Activated naive CD4-positive, alpha-beta T cell treated with Interleukin-2 at 50 U/mL for 16 hours (primary cell): ENCODE measurements around the gene MLLT10.
"Not testable (repeated sequence)": the region's sequence is repeated elsewhere in the genome, so short reads cannot be mapped to it uniquely, and the experiment has no call there.

Experiments used
- DNase-seq: peaks from one replicate; pipeline ENCODE4 v3.0.0-alpha.2; 2020

MLLT10 gene

DNA sequence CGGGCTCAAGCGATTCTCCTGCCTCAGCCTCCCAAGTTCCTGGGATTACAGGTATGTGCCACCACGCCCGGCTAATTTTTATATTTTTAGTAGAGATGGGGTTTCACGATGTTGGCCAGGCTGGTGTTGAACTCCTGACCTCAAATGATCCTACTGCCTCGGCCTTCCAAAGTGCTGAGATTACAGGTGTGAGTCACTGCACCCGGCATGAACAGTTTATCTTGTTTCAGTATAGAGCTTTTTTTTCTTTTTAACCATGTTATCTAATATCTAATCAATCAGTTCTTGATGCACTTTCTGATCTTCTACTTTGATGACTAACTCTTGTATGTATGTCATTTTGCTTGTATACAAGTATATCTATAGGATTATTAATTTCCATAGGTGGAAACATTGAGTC, 54.1 kb downstream of the MLLT10 start:
- DNase-seq: peak; percentile 7

DNA sequence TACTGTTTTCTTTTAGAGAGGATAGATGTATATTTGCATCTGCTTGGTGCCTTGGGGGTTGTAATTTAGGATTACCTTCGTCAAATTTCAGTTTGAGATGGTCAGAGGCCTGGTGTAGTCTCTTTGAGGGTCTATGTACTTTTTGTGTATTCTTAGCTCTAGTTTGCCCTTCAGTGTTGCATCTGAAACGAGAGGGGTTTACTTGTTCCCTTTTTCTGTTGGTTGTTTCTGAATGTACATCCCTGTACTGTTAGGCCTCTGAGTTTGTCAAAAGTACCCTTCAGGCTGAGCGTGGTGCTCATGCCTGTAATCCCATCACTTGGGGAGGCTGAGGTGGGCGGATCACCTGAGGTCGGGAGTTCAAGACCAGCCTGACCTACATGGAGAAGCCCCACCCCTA, 60.0 kb downstream of the MLLT10 start:
- DNase-seq: no peak

DNA sequence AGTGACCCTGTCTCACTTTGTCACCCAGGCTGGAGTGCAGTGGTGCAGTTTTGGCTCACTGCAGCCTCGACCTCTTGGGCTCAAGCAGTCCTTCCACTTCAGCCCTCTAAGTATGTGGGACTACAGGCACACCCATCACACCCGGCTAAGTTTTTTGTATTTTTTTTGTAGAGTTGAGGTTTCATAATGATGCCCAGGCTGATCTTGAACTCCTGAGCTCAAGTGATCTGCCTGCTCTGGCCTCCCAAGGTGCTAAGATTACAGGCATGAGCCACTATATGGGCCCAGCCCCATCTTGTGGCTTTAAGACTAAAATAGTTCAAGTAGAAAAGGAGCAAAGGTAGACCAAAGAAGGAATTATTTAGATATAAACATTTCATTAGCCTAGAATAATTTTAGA, 65.5 kb downstream of the MLLT10 start:
- DNase-seq: no peak

DNA sequence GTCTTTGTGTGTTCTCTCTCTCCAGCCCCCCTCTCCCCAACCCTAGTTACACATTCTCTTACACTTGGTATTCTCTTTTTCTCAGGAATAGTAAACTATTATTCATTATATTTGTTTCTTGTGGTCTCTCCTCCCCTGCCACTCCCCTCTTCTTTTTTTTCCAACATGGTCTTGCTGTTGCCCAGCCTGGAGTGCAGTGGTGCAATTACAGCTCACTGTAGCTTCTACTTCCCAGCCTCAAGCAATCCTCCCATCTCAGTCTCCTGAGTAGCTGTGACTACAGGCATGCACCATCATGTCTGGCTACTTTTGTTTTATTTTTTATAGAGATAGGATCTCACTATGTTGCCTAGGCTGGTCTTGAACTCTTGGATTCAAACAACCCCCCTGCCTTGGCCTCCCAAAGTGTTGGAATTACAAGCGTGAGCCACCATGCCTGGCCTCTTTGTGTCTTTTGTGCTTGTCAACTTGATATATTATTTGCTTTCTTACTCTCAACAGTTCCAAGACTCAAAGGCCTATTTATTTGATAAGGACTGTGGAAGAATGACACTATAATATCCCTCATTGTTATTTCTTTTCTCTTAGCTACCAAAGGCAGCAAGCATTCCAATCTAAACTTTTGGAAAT, 66.9 kb downstream of the MLLT10 start:
- DNase-seq: no peak

DNA sequence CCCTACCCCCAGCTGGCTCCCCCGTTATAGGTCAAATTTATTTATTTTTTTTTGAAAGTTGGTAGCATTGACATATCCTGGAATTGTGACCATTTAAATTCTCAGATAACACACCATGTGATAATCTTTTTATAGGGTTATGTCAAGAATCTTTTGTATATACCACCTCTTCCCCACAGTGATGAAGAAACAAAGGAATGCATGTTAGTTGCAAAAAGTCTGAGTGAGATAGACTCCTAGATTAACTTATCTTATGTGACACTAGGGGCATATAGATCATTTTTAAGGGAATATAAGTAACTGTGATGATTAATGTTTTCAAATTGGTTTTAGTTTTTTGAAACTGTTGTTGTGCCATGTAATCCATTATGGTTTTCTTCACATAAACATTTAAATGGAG, 68.3 kb downstream of the MLLT10 start:
- no peak for DNase-seq

DNA sequence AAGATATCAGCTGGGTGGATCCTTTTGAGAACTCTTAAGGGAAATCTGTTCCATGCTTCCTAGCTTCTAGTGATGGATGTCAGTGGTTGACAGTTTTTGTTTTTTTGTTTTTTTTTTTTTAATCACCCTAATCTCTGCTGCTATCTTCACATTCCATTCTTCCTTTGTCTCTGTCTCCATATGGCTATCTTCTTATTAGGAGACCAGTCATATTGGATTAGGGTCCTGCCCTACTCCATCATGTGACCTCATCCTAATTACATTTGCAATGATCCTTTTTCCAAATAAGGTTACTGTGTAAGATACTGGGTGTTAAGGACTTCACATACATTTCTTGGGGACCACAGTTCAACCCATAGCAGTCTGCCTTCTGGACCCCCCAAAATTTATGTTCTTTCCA, 69.7 kb downstream of the MLLT10 start:
- DNase-seq: no peak

DNA sequence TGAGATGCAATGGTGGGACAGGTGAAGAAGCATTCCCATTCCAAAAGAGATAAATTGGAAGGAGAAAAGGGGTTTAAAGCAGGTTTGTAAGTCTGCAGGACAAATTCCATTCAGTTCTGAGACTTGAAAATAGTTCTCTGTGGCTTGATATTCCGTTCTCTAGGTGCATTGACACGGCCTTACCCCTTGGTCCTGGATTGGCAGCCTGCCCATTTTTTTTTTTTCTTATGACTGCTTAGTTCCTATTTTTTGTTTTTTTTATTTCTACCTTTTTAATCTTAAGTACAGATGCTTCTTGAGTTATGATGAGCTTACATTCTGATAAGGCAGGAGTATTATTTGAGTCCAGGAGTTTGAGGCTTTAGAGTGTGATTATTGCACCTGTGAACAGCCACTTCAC, 70.6 kb downstream of the MLLT10 start:
- DNase-seq: no peak

DNA sequence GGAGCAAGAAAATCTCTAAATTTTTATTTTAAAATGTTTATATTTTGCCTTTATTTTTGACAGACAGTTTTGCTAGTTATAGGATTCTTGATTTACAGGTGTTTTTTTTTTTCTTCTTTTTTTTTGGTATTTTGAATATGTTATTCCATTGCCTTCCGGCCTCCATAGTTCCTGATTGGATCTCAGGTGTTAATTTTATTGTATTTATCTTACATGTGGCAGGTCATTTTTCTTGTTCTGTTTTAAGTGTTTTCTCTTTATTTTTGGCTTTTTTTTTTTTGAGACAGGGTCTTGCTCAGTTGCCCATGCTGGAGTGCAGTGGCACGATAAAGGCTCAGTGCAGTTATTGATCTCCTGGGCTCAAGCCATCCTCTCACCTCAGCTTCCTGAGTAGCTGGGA, 73.9 kb downstream of the MLLT10 start:
- no peak for DNase-seq

DNA sequence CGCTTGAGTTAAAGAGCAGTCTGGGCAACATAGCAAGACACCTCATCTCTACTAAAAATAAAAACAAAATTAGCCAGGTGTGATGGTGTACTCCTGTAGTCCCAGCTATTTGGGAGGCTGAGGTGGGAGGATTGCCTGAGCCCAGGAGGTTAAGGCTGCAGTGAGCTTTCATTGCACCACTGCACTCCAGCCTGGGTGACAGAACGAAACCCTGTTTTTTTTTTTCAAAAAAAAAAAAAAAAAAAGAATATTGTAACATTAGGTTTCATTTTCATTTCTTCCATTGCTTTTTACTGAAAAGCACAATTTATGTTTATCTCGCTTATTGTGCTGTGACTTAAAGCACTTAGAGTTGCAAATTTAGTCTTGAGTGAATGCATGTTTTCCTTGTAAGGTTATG, 80.0 kb downstream of the MLLT10 start:
- DNase-seq: no peak

DNA sequence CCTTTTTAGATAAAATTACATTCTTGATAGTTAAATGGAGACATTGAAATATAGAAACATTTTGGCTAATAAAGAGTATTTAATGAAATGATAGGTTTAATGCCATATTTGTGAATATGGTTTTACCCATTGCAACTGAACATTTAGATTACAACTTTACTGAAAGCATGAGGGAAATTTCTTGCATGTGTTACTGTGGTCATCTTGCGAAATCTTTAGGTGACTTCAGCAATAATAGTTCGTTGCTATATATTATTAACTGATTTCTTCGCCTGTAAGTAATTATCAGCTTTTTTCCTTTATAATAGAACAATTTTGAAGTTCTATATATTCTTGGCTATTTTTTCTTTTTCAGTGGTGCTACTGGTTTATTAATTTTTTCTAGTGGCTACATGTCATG, 83.2 kb downstream of the MLLT10 start:
- no peak for DNase-seq

DNA sequence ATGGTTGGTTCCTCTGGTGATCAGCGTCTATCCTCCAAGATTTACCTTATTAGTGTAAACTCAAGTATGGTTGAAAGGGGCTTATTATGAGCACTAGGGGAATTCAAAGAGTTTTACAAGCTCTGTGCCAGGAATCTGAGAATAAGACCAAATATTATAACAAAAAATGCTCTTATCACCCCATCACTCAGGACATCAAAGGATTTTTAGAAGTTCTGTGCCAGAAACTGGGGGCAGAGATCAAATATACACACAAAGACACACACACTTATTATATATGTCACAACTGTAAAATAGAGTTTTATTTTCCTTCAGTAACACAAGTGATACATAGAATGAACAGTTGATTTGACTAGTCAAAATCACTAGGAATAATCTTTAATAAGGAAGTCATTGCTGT, 89.3 kb downstream of the MLLT10 start:
- DNase-seq: no peak

DNA sequence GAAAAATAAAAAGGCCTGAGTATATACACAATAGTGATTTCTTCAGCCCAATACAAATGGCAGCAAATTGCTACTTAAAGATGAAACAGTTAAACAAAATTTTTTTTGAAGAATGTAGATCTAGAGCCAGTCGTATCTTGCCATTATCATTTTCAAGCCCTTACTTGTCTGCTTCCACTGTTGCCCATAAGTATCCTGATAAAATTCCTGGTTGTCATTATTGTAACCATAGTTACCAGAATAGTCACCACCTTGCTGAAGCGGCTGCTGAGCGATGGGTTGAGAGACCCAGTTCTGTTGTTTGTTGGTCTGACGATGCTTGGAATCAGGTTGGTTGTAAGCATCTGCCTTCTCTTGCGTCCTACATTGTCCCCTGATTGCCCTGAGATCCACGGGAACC, 90.4 kb downstream of the MLLT10 start:
- DNase-seq: not testable (repeated sequence)

DNA sequence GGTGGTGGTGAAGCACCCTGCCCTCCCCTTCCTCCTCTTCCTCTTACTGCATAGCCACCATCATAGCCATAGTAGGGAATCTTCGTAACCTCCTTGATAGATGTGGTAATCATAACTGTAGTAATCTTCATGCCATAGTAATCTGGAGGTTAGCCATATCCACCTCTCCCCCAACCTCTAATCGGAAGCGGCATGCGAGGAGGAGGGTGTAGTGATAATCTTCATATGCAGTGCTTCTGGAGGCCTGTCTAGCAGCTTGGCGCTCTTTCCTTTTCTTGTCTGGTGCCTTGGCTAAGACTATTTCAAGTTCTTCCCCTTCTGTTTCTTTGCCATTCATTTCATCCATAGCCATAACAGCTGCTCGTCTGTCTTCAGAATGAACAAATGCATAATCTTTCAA, 90.9 kb downstream of the MLLT10 start:
- no peak for DNase-seq

DNA sequence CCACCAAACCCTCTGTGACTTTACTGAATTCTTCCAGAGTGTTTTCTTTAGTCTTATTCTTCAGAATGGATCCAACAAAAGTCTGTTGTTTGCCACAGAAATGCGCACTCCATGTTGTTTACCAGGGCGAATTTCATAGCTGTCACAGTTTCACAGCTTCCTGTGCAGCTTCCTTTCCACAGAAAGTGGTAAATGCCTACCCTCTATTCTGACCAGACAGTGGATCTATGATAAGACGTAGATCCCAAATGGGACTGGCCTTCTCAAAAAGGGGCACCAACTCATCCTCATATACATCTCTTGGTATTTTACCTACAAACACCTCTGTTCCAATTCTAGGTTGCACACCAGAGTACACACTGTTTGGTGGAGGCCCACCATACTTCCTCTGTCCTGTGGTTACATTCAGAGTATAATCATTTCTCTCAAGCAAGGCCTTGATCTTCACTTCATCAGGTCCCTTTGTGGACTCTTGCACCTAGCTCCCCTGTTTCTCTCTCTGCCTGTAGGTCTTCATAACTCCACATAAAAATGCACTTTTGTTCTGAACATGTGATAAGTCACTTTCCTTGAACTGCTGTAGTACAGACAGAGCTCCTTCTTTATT, 91.7 kb downstream of the MLLT10 start:
- no peak for DNase-seq

DNA sequence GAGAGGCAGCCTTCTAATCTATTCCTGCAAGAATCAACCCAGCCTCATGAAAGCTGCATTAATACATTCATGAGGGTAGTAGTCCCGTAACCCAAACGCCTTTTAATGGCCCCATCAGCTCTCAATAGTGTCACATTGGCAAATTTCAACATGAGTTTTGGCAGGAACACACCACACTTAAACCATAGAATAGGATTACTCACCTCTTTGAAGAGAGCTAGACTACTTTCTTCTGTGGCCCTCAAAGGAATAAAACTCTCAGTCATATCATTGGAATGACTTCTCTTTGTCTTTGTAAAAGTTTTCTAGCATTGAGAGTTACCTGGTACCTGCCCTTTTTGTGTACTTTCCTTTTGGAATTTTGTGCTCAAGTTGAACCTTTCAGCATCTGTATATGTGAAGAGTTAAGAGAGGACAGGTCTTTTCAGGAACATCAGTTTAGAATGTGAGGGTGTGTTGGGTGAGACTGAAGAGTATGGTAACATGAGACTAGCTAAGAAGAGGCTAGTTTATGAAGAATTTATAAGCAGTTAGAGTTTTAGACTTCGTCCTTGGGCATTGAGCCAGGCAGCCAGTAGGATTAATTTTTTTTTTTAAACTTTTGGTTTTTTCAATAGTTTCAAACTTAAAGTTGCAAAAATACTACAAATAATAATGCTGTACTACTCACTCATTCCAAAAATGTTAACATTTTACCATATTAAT, 92.6 kb downstream of the MLLT10 start:
- DNase-seq: no peak

DNA sequence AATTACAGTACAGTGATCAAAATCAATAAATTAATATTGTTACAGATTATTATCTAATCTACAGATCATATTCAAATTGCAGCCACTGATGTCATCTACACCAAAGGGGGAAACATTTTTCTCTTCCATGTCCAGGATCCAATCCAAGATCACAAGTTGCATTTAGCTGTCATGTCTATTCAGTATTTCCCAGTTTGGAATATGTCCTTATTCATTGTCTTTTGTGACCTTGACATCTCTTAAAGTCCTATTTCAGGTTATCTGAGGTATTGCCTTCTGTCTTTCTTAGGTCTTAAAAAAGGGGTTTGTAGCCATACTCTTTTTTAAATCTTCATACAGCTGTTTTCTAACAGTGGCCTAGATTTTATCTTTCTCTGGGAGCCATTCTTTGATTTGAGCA, 93.3 kb downstream of the MLLT10 start:
- DNase-seq: no peak

DNA sequence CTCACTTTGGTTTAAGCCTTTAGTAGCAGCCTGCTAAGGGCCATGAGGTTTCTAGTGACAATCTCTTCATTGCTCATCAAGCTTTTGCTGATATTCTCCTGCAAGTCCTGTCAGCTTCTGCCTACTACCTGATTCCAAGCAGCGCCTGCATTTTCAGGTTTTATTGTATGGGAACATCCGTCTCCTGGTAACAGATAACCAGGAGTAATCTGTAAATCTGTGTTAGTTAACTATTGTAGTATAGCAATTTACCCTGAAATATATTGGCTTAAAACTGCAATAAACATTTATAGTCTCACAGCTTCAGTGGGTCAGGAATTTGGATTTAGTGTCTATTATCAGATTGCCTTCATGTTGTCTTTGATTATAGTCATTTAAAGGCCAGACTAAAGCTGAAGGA, 94.0 kb downstream of the MLLT10 start:
- no peak for DNase-seq

DNA sequence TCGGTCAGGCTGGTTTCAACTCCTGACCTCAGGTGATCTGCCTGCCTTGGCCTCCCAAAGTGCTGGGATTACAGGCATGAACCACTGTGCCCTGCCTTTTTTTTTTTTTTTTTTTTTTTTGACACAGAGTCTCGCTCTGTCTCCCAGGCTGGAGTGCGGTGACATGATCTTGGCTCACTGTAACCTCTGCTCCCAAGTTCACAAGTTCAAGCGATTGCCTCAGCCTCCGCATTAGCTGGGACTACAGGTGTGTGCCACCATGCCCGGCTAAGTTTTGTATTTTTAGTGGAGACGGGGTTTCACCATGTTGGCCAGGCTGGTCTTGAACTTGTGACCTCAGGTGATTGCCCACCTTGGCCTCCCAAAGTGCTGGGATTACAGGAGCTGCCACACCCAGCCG, 94.6 kb downstream of the MLLT10 start:
- DNase-seq: not testable (repeated sequence)

DNA sequence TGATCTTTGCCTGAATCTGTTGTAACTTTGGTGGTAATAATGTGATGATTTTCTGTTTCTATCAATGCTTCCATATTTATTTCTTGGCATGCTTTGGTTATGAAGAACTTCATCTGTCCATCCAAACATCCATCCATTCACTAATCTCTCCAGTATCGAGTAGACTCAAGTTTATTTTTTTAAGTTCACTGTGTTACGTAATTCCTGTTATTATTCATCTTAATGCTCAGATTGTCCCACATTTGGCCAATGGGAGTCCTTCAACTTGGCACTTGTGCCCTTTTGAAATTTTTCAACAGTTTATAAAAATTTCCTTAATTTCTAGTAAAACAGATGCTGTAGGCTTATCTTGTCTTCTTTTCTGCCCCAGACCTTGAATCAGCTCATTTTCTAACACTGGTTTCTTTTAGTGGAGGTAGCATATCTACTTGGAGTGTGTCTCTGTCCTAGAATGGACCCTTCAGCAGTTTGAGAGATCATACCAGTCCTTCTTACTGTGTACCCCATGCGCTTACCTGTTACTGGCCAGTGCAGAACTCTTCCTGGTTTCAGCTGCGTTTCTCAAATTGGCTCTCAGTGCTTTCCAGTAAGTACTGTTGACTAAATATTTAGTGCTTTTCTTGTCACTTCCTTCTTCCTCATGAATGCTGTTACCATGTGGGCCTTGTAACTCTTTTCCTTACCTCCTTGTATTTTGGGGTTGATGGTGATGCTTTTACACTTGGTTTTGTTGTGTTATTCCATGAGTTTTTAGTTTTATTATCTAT, 100.8 kb downstream of the MLLT10 start:
- no peak for DNase-seq

DNA sequence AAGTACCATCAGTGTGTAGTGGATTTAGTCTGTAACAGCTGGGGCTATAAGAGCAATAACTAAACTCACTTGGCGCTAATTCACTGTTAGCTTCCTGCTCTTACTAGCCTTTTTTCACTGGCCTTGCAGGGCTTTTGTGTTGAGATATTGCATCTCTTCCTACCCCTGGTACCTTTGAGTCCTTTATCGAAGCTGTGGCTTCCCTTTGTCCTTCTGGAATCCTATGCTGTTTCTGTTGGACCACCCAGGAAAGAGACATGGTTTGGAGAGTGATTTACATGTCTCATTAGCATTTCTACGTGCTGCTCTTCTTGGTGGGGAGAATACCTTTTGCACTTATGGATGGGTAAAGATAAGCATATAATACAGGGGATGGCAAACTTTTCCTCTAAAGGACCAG, 103.8 kb downstream of the MLLT10 start:
- DNase-seq: no peak

DNA sequence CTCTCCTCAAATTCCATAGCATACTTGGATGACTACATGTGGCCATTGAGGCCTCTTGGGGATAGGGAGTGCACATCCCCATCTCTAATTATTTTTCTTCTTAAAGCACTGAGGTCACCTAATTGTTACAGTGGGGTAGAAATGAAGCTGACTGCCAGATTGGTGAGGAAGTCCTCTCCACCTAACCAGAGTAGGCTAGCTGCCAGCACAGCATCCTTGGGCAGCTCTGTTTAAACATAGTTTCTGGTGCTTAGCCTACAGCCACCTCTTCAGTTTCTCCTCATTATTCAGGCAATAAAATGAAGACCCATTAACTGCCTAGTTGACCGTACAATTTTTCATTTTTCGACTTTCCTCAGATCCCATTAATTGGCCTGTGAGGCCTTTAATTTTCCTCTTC, 104.6 kb downstream of the MLLT10 start:
- no peak for DNase-seq

DNA sequence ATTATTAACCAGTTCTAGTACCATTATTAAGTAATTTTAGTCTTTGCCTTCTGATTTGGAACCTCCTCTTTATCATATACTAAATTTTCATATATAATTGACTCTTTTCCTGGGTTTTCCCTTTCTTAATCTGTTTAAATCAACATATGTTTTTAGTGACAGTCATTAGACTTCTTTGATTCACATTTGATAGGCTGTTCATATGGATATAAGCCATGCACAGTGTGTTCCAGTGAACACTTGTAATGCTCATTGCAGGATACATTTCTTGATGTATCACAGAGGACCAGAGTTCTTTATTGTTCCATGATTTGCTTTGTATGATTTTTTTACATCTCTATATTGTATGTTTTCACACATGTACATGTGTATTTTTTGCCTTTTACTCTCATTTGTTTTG, 114.0 kb downstream of the MLLT10 start:
- no peak for DNase-seq

DNA sequence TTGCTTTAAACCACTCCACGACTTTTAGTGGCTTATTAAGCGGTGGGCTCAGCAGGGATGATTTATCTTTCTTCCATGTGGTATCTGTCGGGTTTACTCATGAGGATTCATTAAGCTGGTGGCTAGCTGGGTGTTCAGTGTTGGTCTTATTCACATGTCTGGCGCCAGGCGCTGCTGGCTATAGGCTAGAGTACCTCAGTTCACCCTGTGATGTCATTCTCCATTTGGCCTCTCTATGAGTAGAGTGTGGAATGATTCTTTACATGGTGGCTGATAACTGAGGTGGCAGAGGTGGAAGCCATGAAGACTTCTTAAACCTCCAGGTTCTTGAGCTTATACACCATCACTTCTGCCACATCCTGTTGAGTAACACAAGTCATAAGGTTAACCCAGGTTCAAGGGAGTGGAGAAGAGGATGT, 115.4 kb downstream of the MLLT10 start:
- no peak for DNase-seq

DNA sequence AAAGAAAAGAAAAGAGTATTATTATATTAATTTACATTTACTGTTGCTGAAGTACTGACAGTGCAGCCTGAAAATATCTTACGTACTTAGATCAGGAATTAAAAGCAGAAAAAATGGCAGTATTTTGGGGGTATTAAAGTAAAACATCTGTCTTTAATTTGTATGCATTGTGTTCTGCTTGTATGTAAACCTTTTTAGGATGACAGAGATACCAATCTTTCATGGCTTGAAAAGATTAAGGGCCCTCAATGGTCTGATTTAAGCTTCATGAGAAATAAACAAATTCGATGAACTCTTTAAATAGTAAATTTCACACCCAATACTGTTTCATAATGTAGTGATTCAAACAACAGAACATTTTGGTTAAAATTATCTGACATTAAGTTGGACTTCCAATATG, 116.3 kb downstream of the MLLT10 start:
- no peak for DNase-seq
